GM10266 (cell line): ENCODE data around the gene VWA8.
"Not testable (repeated sequence)": the region's sequence is repeated elsewhere in the genome, so short reads cannot be mapped to it uniquely, and the experiment has no call there.

Experiments used
- DNase-seq: peaks from one replicate; pipeline ENCODE4 v3.0.0; 2012; ENCODE audit errors: extremely low spot score
- TF ChIP-seq, protein P1 (sequence below): IDR thresholded peaks from 2 replicates; pipeline ENCODE4 v1.5.1; 2012; ENCODE audit warnings: mild to moderate bottlenecking, low read depth; ENCODE audit not compliant: control insufficient read depth, insufficient read depth; ENCODE audit errors: missing control alignments

VWA8 gene

DNA sequence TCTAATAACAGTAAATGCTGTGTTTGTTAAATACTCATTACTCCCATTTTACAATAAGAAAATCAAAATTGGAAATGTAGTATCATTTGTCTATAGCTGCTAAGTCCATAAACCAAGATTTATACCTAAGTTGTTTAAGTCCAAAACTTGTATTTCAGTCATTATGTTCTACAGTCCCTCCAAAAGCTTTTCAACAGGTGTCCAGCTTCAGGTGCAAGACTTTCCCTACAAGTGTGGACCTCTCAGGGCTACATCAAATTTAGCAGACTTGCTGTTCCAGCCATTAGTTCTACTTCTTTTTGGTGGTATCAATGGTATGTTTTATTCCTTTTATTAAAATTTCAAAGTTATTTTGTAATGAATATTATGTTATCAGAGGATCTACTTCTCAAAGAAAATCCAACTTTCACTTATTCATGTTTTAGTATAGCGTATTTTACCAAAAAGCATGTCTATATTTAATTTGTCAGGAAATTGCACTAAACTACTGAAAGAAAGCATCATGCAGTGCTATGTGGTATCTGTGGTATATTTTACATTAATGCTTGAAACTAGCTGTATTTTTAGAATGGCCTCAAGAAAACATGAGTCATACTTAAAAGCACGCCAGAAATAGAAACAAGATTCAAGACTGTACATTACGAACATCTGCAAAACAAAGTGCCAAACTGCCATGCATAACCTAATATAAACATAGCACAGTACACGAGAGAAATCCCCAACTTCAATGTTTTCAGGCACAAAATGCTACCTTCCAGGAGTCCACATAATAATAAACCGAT, 44.5 kb downstream of the VWA8 start:
- TF ChIP-seq, protein P1, sequence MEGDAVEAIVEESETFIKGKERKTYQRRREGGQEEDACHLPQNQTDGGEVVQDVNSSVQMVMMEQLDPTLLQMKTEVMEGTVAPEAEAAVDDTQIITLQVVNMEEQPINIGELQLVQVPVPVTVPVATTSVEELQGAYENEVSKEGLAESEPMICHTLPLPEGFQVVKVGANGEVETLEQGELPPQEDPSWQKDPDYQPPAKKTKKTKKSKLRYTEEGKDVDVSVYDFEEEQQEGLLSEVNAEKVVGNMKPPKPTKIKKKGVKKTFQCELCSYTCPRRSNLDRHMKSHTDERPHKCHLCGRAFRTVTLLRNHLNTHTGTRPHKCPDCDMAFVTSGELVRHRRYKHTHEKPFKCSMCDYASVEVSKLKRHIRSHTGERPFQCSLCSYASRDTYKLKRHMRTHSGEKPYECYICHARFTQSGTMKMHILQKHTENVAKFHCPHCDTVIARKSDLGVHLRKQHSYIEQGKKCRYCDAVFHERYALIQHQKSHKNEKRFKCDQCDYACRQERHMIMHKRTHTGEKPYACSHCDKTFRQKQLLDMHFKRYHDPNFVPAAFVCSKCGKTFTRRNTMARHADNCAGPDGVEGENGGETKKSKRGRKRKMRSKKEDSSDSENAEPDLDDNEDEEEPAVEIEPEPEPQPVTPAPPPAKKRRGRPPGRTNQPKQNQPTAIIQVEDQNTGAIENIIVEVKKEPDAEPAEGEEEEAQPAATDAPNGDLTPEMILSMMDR: no peak
- peak; percentile 66 for DNase-seq

DNA sequence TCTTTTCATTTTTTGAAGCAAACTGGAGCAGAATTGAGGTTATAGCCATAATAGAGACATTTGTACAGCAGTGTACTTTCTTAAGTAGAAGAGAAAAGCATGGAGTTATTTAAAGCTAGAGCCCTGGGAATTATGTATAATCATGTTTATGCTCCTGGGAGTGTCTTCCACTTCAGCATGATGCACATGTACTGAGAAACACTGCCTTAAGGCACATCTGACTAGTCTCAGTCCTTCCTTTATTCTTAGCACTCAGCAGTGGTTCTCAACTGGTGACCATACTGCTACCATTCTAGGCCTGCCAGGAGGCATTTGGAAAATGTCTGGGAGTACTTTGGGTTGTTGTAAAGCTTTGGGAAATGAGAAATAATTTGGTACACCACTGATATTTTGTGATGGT, 45.8 kb downstream of the VWA8 start:
- no peak for DNase-seq

DNA sequence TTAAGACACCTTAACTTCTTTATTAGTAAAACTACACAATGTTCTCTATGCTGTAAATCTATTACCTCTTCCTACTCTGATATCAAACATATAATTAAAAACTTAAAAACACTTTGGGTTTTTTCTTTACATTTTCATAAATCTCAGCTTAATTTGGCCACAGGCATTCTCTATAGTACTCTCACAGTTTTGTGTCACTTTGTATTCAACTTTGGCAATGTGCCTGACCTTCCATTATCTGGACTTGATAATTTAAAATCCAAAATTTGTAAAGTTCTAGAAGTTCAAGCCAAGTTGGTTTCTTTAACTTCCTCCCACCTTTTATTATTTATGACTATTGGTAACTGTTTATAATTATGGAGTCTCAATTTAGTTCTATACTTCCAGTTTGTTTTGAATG, 46.4 kb downstream of the VWA8 start:
- DNase-seq: no peak
- TF ChIP-seq, protein P1: no peak

More for the DNA sequence above, 45.8 kb downstream of the VWA8 start:
- TF ChIP-seq, protein P1: no peak

DNA sequence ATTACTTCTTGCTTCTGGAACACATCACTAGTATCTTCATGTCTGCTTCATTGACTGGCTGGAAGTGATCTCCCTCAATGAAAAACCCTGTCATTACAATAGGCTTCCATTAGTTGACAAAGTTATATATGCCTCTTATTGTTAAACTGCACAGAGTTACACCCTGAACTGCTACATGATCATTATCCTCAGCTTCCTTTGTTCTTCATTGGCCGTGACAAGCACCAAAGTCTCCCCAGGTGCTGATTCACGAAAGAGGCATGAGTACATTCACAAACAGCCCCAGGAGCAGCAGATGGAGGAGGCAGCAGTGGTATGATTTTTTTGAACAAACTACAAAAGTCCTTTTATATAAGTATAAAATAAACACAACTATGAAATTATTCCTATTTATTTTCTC, 51.4 kb downstream of the VWA8 start:
- no peak for DNase-seq
- TF ChIP-seq, protein P1: no peak

GRCh38 chr13:41905600-41906254, 55.2 kb downstream of the VWA8 start:
- DNase-seq: peak; percentile 52
- TF ChIP-seq, protein P1: peak; percentile 51

DNA sequence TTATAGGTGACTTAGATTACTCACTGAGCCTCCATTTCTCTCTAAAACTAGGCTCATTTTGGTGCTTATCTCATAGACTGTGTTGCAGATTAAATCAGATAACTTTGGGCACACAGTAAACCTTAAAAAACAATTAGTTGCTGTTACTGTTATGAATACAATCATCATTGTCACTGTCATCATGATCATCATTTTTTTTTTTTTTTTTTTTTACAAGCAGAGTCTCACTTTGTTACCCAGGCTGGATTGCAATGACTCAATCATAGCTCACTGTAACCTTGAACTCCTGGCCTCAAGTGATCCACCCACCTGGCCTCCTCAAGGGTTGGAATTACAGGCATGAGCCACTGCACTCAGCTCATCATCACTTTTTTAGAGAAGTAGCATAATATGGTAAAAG, 60.0 kb downstream of the VWA8 start:
- no peak for DNase-seq
- TF ChIP-seq, protein P1: no peak

GRCh38 chr13:41898411-41898810, 62.5 kb downstream of the VWA8 start:
- DNase-seq: not testable (repeated sequence)
